NCI-H2227 (cell line): ENCODE results near the gene SPATA9.

Experiments
- DNase-seq: peaks from one replicate; lab custom pipeline; 2025; ENCODE audit not compliant: unreplicated experiment; lab: John Stamatoyannopoulos, UW

Gene SPATA9

DNA sequence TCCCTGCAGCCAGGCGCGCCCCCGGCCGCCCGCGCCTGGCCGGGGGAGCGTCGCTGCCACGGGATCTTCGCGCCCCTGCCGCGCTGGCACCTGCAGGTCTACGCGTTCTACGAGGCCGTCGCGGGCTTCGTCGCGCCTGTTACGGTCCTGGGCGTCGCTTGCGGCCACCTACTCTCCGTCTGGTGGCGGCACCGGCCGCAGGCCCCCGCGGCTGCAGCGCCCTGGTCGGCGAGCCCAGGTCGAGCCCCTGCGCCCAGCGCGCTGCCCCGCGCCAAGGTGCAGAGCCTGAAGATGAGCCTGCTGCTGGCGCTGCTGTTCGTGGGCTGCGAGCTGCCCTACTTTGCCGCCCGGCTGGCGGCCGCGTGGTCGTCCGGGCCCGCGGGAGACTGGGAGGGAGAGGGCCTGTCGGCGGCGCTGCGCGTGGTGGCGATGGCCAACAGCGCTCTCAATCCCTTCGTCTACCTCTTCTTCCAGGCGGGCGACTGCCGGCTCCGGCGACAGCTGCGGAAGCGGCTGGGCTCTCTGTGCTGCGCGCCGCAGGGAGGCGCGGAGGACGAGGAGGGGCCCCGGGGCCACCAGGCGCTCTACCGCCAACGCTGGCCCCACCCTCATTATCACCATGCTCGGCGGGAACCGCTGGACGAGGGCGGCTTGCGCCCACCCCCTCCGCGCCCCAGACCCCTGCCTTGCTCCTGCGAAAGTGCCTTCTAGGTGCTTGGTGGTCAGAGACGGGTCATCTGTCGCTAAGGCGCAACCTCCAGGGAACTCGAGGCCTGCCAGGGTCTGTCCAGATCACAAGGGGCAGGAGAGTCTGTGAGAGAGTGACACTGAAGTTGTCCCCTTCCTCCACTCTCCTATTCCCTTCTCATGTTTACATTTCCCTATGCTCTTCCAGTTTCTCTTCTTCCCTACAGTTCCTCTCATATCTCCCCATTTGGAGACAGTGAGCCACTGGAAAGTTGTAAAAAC, 61.6 kb downstream of the SPATA9 start:
- peak; percentile 44 for DNase-seq

DNA sequence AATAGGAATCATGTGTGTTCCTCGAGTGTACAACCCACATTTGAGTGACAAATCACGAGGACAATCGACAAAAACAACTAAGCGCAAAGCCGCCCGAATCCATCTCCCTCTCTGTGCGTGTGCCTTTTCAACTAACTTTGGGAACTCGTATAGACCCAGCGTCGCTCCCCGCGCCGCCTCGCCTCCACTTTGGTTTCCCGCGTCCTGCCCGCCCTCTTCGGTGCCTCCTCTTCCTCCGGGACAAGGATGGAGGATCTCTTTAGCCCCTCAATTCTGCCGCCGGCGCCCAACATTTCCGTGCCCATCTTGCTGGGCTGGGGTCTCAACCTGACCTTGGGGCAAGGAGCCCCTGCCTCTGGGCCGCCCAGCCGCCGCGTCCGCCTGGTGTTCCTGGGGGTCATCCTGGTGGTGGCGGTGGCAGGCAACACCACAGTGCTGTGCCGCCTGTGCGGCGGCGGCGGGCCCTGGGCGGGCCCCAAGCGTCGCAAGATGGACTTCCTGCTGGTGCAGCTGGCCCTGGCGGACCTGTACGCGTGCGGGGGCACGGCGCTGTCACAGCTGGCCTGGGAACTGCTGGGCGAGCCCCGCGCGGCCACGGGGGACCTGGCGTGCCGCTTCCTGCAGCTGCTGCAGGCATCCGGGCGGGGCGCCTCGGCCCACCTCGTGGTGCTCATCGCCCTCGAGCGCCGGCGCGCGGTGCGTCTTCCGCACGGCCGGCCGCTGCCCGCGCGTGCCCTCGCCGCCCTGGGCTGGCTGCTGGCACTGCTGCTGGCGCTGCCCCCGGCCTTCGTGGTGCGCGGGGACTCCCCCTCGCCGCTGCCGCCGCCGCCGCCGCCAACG, 62.5 kb downstream of the SPATA9 start, which contains the start of gene GPR150:
Gene GPR150 (plus strand): TSS at position 58 of the 840 bp plus-strand sequence. CDS start 189 bp downstream, at position 247.
- DNase-seq = peak; percentile 60

DNA sequence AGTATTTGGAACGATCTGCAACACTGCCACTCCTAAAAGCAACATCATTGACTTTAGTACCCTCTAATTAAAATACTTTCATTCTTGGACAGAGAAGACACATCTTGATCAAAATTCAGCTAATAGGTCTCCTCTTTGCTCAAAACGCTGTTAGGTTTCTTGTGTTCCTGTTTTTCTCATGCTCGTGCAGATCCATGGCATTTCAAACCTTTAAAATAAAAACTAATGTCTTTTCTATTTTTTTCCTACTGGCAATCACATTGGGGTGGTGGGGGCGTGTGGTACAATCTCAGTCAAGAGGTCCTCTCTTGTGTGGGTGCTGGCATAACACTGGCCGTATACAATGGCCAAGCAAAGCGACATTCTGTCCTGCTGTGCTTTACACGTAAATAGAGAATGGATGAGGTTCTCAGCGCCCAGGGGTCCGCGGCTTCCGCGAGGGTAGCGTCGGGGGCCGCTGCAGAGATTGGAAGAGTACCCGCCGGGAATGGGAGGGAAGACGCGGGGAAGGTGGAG, 63.2 kb downstream of the SPATA9 start:
- no peak for DNase-seq

DNA sequence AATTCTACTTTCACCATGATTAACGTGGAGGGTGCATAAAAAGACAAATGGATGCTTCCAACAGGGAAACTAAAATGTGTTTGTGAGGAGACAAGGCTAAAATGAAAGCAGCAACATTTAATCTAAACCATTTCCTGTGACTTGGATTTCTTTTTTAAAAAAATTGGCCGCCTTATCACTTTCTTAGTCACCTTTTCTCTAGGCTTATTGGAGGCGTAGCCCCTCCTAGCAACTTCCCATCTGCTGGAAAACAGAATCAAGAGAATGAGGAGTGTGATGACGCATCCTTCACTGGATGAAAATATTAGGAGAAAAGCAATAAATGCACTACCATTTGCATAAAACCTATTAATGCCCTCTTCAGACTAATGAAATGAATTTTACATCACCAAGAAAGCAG, 63.7 kb downstream of the SPATA9 start:
- no peak for DNase-seq

DNA sequence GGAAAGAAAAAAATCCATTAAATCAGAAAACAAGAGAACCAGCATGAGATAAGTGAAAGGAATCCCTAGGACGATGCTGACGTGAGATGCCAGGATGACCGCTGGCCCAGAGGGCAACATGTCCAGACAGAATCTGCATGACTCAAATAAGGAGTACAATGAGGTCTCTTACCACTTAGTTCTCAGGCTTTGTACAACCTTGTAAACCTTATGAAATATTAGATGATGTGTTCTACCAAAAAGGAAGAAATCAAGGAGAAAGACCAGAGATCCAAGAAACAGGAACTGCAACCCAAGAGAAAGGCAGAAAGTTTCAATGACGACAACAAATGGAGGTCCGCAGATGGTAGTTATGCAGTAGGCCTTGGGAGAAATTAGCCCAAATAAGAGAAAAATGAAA, 65.7 kb downstream of the SPATA9 start:
- no peak for DNase-seq

DNA sequence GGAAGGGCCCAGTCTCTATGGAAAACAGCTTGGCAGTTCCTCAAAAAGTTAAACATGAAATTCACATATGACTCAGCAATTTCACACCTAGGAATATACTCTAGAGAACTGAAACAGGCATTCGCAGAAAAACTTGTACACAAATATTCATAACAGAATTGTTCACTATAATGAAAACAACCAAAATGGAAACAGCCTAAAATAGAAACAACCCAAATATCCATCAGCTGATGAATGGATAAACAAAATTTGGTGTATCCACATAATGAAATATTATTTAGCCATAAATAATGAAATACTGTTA, 67.7 kb downstream of the SPATA9 start:
- DNase-seq = no peak

DNA sequence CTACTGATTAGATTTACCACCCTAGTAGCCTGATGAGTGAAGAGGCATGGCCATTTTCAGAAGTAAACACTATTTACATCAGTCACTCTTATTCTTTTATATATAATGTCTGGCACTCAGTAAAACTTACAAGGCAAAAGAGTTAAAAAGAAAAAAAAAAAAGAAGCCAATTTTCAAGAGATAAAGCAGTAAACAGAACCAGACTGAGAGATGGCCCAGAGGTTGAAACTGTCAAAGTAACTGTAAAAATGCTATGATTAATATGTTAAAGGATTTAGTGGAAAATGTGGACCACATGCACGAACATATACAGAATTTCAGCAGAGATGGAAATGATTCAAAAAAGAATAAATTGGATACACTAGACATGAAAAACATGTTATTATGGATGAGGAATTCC, 69.3 kb downstream of the SPATA9 start:
- DNase-seq = no peak

DNA sequence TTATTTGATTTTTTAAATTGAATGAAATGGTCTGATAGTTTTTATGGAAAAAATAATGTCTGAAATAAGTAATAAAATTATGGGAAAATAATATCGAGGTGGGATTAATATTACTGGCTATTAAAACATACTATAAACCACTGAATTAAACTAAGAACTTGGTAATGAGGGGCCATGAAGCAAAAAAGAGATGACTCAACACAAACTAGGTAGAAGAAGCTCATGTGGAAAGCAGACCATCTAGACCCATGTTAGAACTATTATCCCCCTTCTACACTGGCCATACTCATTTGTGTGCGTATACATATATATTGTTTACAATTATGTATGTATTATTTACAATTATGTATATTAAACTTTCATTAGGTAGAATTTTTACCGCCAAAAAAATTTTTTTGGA, 71.4 kb downstream of the SPATA9 start:
- no peak for DNase-seq

DNA sequence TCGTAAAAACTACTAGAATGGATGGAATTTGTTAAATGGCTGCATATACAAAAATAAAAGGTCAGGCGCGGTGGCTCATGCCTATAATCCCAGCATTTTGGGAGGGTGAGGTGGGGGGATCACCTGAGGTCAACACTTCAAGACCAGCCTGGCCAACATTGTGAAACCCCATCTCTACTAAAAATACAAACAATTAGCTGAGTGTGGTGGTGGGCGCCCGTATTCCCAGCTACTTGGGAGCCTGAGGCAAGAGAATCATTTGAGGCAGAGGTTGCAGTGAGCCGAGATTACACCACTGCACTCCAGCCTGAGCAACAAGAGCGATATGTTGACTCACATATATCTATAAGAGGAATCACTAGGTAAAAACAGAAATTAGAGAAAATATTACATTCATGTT, 72.2 kb downstream of the SPATA9 start:
- no peak for DNase-seq

DNA sequence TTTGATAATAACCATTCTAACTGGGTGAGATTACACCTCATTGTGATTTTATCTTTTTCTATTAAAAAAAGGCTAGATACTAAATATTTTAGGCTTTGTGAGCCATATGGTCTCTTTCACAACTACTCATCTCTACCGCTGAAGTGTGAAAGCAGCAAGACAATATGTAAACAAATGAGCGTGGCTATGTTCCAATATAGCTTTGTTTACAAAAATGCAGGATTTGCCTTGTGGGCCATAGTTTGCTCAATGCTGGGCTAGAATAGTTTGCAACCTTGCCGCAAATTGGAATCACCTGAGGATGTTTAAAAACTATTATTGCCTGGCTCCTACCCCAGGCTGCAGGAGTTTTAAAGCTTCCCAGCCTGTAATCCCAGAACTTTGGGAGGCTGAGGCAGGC, 73.1 kb downstream of the SPATA9 start:
- DNase-seq = no peak
